Mucosa of descending colon (tissue), 3 donors: ENCODE results near the gene TEDC2. TPM values are rescaled to one million over a fixed set of nuclear protein-coding genes. Genes with fewer than 3 reads are reported as not detected.

ENCODE experiments used
- ATAC-seq: fragments of 200-7000 bp; cut with Tn5 transposase; one replicate; pipeline ENCODE4 v1.9.1; 2020; ENCODE audit warnings: mild to moderate bottlenecking, moderate library complexity
- DNase-seq, 3 donors: peaks; one replicate each; pipeline ENCODE4 v3.0.0-alpha.2; 2020
- H3K36me3 ChIP-seq: fragments of 200-600 bp; one replicate; pipeline ENCODE4 v1.8.0; 2021; ENCODE audit warnings: low read depth, mild to moderate bottlenecking
- H3K4me1 ChIP-seq: fragments of 200-600 bp; one replicate; pipeline ENCODE4 v1.8.0; 2021; ENCODE audit warnings: low read depth, mild to moderate bottlenecking
- H3K4me3 ChIP-seq: fragments of 200-600 bp; one replicate; pipeline ENCODE4 v1.8.0; 2021; ENCODE audit warnings: mild to moderate bottlenecking
- H3K9me3 ChIP-seq: fragments of 200-600 bp; one replicate; pipeline ENCODE4 v1.8.0; 2021; ENCODE audit warnings: mild to moderate bottlenecking
- CTCF ChIP-seq: fragments of 200-600 bp; IDR thresholded peaks from one replicate; pipeline ENCODE4 v1.8.0; 2022; ENCODE audit warnings: antibody characterized with exemption, mild to moderate bottlenecking
- intact Hi-C, 2 donors: fragments of 100-400 bp; cut with DNase I in 1 of 2; cut with micrococcal nuclease in 1 of 2; formaldehyde crosslinking; loops; one replicate each; pipeline versions ENCODE4 v1.11.0 to v1.11.1; 2022; cut with DNase I, micrococcal nuclease
- total RNA-seq, 3 donors: library from RNA; stranded (reverse); fragmentation: NEBNext Ultra II Directional in 2 of 3; extraction: Animal tissue kit (Norgen Biotek cat#: 25700) in 2 of 3; gene quantifications; one replicate each; pipeline versions ENCODE4 v1.2.1 to v1.2.4, GENCODE V29; 2021 to 2023
- donor health status: DM: no; HTN: no; CAD: no; lungs with moderate emphysema.
- donor health status: DM: no; HTN: no; CAD: no.
- donor health status: DM: no; HTN: yes; CAD: no.

The TEDC2 gene
- total RNA-seq, 3 donors from 2014 or later = 1.1 to 5.5 (median 2.8) TPM

- DNase-seq (no peak), ATAC-seq (no peak)
- intact Hi-C loops = loop anchor here in 1 of 2 donors (10.0 kb wide), 1 partner anchor 164 kb away; no protein-coding TSS in a partner anchor
- no peak for TF ChIP-seq CTCF
- H3K4me3 ChIP-seq = no peak overlapping the region
- H3K36me3 ChIP-seq = no peaks in the 10 kb centered on the region
- H3K9me3 ChIP-seq = no peaks in the 10 kb centered on the region
- peaks cover 12% of the 10 kb centered on the region for H3K4me1 ChIP-seq
Observed at GRCh38 chr16:2498531-2499253, 38.8 kb downstream of the TEDC2 start.

- ATAC-seq (no peak), DNase-seq (no peak)
- TF ChIP-seq CTCF = no peak
- Histone ChIP-seq H3K4me1 (peaks cover 12% of the 10 kb centered on the region), H3K36me3 (no peaks in the 10 kb centered on the region), H3K9me3 (no peaks in the 10 kb centered on the region), H3K4me3 (no peak overlapping the region)
- intact Hi-C loops = loop anchor here in 1 of 2 donors (10.0 kb wide), 1 partner anchor 165 kb away; no protein-coding TSS in a partner anchor
Observed at GRCh38 chr16:2499454-2499853, 39.5 kb downstream of the TEDC2 start.

- no peak for DNase-seq
- ATAC-seq = no peak
- TF ChIP-seq CTCF = no peak
- intact Hi-C loops = loop anchor here in 1 of 2 donors (10.0 kb wide), 1 partner anchor 165 kb away; no protein-coding TSS in a partner anchor
- Histone ChIP-seq H3K4me1 (peaks cover 12% of the 10 kb centered on the region), H3K9me3 (no peaks in the 10 kb centered on the region), H3K36me3 (no peaks in the 10 kb centered on the region), H3K4me3 (no peak overlapping the region)
Observed at GRCh38 chr16:2499890-2500429, 40.1 kb downstream of the TEDC2 start.

GRCh38 chr16:2500430-2500917 lies 40.6 kb downstream of the TEDC2 start:
- Histone ChIP-seq H3K4me1 (peaks cover 12% of the 10 kb centered on the region), H3K9me3 (no peaks in the 10 kb centered on the region), H3K36me3 (no peaks in the 10 kb centered on the region), H3K4me3 (no peak overlapping the region)
- intact Hi-C loops = no loop called here
- DNase-seq (no peak), ATAC-seq (no peak)
- no peak for TF ChIP-seq CTCF

- Histone ChIP-seq H3K4me1 (peaks cover 12% of the 10 kb centered on the region), H3K36me3 (no peaks in the 10 kb centered on the region), H3K4me3 (no peak overlapping the region), H3K9me3 (no peaks in the 10 kb centered on the region)
- TF ChIP-seq CTCF = peak; percentile 96
- intact Hi-C loops = no loop called here
- peak; percentile 82 to 89 (median 88) for DNase-seq
- peak; percentile 93 for ATAC-seq
Observed at GRCh38 chr16:2500918-2501750, 41.2 kb downstream of the TEDC2 start.
